ENCODE measurements around the gene PRPF6. TPM values are rescaled to one million over a fixed set of nuclear protein-coding genes. Genes with fewer than 3 reads are reported as not detected.

Gene PRPF6
- total and polyA plus RNA-seq, 2 donors from 2014 or later: 51.3 to 73.3 TPM

GRCh38 chr20:64042054-64042781 lies 61.3 kb downstream of the PRPF6 start:
- peaks cover 5% of the 10 kb centered on the region for H3K27me3 ChIP-seq (ENCODE audit: control insufficient read depth, insufficient read depth, low read length)
- no peaks in the 10 kb centered on the region for H3K9me3 ChIP-seq (ENCODE audit: control insufficient read depth in 2 of 3, insufficient read depth in 1 of 3, low read length in 3 of 3)
- FAIRE-seq (no peak), DNase-seq (peak in 1 of 5 donors; percentile 52)
- no peaks in the 10 kb centered on the region for H3K36me3 ChIP-seq (ENCODE audit: control insufficient read depth in 2 of 3, insufficient read depth in 3 of 3, low read length in 3 of 3)
- H3K4me3 ChIP-seq (ENCODE audit: low read length in 3 of 3): no peak overlapping the region
- H3K27ac ChIP-seq (ENCODE audit: low read depth in 2 of 2, low read length in 2 of 2): peak overlapping the region in 1 of 2 donors; percentile 11
- no peak overlapping the region for H3K9ac ChIP-seq (ENCODE audit: low read length in 3 of 3)
- intact Hi-C loops (cut with DNase I): no loop called here
- TF ChIP-seq, protein P1, sequence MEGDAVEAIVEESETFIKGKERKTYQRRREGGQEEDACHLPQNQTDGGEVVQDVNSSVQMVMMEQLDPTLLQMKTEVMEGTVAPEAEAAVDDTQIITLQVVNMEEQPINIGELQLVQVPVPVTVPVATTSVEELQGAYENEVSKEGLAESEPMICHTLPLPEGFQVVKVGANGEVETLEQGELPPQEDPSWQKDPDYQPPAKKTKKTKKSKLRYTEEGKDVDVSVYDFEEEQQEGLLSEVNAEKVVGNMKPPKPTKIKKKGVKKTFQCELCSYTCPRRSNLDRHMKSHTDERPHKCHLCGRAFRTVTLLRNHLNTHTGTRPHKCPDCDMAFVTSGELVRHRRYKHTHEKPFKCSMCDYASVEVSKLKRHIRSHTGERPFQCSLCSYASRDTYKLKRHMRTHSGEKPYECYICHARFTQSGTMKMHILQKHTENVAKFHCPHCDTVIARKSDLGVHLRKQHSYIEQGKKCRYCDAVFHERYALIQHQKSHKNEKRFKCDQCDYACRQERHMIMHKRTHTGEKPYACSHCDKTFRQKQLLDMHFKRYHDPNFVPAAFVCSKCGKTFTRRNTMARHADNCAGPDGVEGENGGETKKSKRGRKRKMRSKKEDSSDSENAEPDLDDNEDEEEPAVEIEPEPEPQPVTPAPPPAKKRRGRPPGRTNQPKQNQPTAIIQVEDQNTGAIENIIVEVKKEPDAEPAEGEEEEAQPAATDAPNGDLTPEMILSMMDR (IDR thresholded peaks at IDR 0.05; ENCODE audit: borderline replicate concordance, extremely low read depth, insufficient read depth): no peak
- peaks cover 0 to 14% (median 0%) of the 10 kb centered on the region in 3 donors for H3K4me1 ChIP-seq (ENCODE audit: control insufficient read depth in 2 of 3, insufficient read depth in 2 of 3, low read depth in 1 of 3, low read length in 3 of 3)

DNA sequence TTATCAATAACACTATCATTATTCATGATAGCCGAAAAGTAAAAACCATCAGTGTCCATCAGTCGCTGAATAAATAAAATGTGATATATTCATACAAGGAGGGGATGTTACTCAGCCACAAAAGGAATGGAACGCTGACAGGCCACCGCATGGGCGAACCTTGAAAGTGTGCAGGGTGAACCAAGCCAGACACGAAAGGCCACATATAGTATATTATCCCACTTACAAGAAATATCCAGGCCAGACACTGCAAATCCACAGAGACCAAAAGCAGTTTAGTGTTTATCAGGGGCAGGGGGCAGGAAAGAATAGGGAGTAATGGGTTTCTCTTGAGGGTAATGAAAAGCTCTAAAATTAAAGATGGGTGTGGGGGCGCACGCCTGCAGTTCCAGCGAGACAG lies 62.8 kb downstream of the PRPF6 start:
- peaks cover 5% of the 10 kb centered on the region for H3K27me3 ChIP-seq (ENCODE audit: control insufficient read depth, insufficient read depth, low read length)
- H3K4me1 ChIP-seq (ENCODE audit: control insufficient read depth in 2 of 3, insufficient read depth in 2 of 3, low read depth in 1 of 3, low read length in 3 of 3): peaks cover 0 to 14% (median 0%) of the 10 kb centered on the region in 3 donors
- H3K36me3 ChIP-seq (ENCODE audit: control insufficient read depth in 2 of 3, insufficient read depth in 3 of 3, low read length in 3 of 3): no peaks in the 10 kb centered on the region
- TF ChIP-seq, protein P1 (IDR thresholded peaks at IDR 0.05; ENCODE audit: borderline replicate concordance, extremely low read depth, insufficient read depth): no peak
- intact Hi-C loops (cut with DNase I): no loop called here
- DNase-seq (no peak), FAIRE-seq (no peak)
- H3K9me3 ChIP-seq (ENCODE audit: control insufficient read depth in 2 of 3, insufficient read depth in 1 of 3, low read length in 3 of 3): no peaks in the 10 kb centered on the region
- no peak overlapping the region for H3K27ac ChIP-seq (ENCODE audit: low read depth in 2 of 2, low read length in 2 of 2)
- H3K4me3 ChIP-seq (ENCODE audit: low read length in 3 of 3): no peak overlapping the region
- no peak overlapping the region for H3K9ac ChIP-seq (ENCODE audit: low read length in 3 of 3)

DNA sequence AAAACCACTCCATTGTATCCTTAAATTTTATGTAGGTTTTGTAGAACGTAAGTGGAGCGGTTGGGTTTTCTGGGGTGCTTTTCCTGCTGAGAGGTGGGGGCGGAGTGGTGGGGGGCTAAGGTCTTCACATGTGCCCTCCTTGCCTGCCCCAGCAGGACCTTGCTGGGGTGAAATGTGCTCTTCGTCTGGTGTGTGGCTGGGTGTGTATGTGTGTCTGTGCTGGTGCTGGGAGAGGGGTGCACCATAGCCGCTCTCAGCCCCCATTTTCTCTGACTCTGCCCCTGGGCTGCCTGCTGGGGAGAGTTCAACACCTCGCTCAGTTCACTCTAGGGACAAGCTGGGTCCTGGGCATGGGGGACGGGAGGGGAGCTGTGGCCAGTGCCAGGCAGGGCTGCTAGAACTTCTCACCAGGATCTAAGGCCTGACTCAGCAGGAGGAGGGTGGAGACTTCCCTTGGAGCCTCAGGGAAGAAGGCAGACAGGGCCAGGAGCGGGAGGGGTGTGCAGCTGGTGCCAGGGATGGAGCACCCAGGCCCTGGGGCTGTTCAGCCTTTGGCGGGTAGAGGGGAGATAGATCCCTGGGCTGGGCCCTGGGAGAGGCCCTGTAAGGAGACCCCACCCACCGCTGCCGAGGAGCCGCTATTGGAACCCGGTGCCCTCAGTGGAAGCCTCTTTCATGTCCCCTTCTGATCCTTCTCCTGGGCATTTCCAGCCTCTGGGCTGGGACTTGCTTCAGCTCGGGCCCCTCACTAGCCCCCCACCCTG lies 63.7 kb downstream of the PRPF6 start:
- TF ChIP-seq, protein P1 (IDR thresholded peaks at IDR 0.05; ENCODE audit: borderline replicate concordance, extremely low read depth, insufficient read depth): no peak
- Histone ChIP-seq H3K27ac (ENCODE audit: low read depth in 2 of 2, low read length in 2 of 2) (peak overlapping the region; percentile 37 to 51), H3K4me1 (ENCODE audit: control insufficient read depth in 2 of 3, insufficient read depth in 2 of 3, low read depth in 1 of 3, low read length in 3 of 3) (peaks cover 0 to 14% (median 0%) of the 10 kb centered on the region in 3 donors), H3K9ac (ENCODE audit: low read length in 3 of 3) (no peak overlapping the region), H3K36me3 (ENCODE audit: control insufficient read depth in 2 of 3, insufficient read depth in 3 of 3, low read length in 3 of 3) (no peaks in the 10 kb centered on the region), H3K4me3 (ENCODE audit: low read length in 3 of 3) (no peak overlapping the region), H3K27me3 (ENCODE audit: control insufficient read depth, insufficient read depth, low read length) (peaks cover 5% of the 10 kb centered on the region), H3K9me3 (ENCODE audit: control insufficient read depth in 2 of 3, insufficient read depth in 1 of 3, low read length in 3 of 3) (no peaks in the 10 kb centered on the region)
- DNase-seq (no peak), FAIRE-seq (no peak)
- intact Hi-C loops (cut with DNase I): no loop called here
